A204.1 (cell line): ENCODE measurements around the gene ANKRD66.

Experiments
- FAIRE-seq: peaks from 2 replicates; lab custom pipeline; 2012; peaks lifted over from hg19 to GRCh38; lab: Jason Lieb, UNC

Gene ANKRD66

GRCh38 chr6:46790355-46790874, 43.7 kb downstream of the ANKRD66 start:
- FAIRE-seq: no peak

GRCh38 chr6:46792635-46793034, 45.9 kb downstream of the ANKRD66 start:
- no peak for FAIRE-seq

GRCh38 chr6:46793138-46793537, 46.4 kb downstream of the ANKRD66 start, which contains the start of gene MEP1A:
MEP1A (plus strand) TSS chr6:46793389; CDS start chr6:46793399, 10 bp downstream.
- no peak for FAIRE-seq

GRCh38 chr6:46794068-46794467, 47.3 kb downstream of the ANKRD66 start:
- FAIRE-seq: no peak

GRCh38 chr6:46795816-46796215, 49.1 kb downstream of the ANKRD66 start:
- FAIRE-seq: no peak

- FAIRE-seq: no peak
Measured at GRCh38 chr6:46796848-46797580, 50.3 kb downstream of the ANKRD66 start.

- FAIRE-seq: no peak
Measured at GRCh38 chr6:46799657-46800056, 52.9 kb downstream of the ANKRD66 start.

GRCh38 chr6:46808806-46809205, 62.1 kb downstream of the ANKRD66 start:
- no peak for FAIRE-seq
